HEK293 (cell line): Measurements from ENCODE around the gene SH3RF3.

Experiments used
- CTCF ChIA-PET: fragments of 350-600 bp; formaldehyde crosslinking; extraction: SDS; loops from one replicate; lab custom pipeline; 2021; ENCODE audit warnings: antibody characterized with exemption; lab: Yijun Ruan, JAX
- POLR2A ChIA-PET: fragments of 300-600 bp; formaldehyde crosslinking; extraction: SDS; loops from one replicate; lab custom pipeline; 2020; ENCODE audit warnings: antibody characterized with exemption, inconsistent platforms; lab: Yijun Ruan, JAX
- H3K27ac ChIP-seq: fragments of 200-500 bp; sonication (Bioruptor generic); 2 replicates; pipeline ENCODE4 v1.5.1; 2014; ENCODE audit warnings: low read depth, low read length, control low read depth, inconsistent platforms; ENCODE audit errors: extremely low read depth
- H3K36me3 ChIP-seq, 2 experiments: fragments of 200-500 bp in 1 of 2; sonication (Bioruptor generic) in 1 of 2; 1 replicate in 1 of 2; 2 replicates in 1 of 2; pipeline ENCODE4 v1.5.1; 2014 to 2017; ENCODE audit warnings: inconsistent platforms in 2 of 2, low read length in 2 of 2; ENCODE audit not compliant: control insufficient read depth in 2 of 2, insufficient read depth in 1 of 2
- H3K4me1 ChIP-seq: fragments of 200-500 bp; sonication (Bioruptor generic); 2 replicates; pipeline ENCODE4 v1.5.1; 2014; ENCODE audit warnings: mild to moderate bottlenecking, low read length, inconsistent platforms; ENCODE audit not compliant: control insufficient read depth, insufficient read depth
- H3K4me3 ChIP-seq: 2 replicates; pipeline ENCODE4 v1.5.1; 2011; ENCODE audit warnings: low read depth, mild to moderate bottlenecking, control low read depth, low read length, moderate library complexity
- H3K9me3 ChIP-seq: fragments of 200-500 bp; sonication (Bioruptor generic); 2 replicates; pipeline ENCODE4 v1.5.1; 2014; ENCODE audit warnings: low read depth, low read length, inconsistent platforms; ENCODE audit not compliant: control insufficient read depth, insufficient read depth
- BCL6B ChIP-seq: fragments of 450-650 bp; formaldehyde crosslinking; IDR thresholded peaks from 2 replicates; pipeline ENCODE4 v1.5.1; 2017; ENCODE audit warnings: missing biosample characterization, missing genetic modification characterization
- FEZF1 ChIP-seq: fragments of 450-650 bp; formaldehyde crosslinking; IDR thresholded peaks from 2 replicates; pipeline ENCODE4 v1.5.1; 2016; ENCODE audit warnings: missing biosample characterization, missing genetic modification characterization
- HOXD13 ChIP-seq: sonication (generic); formaldehyde crosslinking; IDR thresholded peaks from 2 replicates; pipeline ENCODE4 v1.8.0; 2022; ENCODE audit warnings: missing genetic modification reagents, borderline replicate concordance
- IKZF3 ChIP-seq: fragments of 450-650 bp; IDR thresholded peaks from 2 replicates; pipeline ENCODE4 v1.5.0; 2018; ENCODE audit warnings: missing biosample characterization, mild to moderate bottlenecking, missing genetic modification characterization, moderate library complexity
- MZF1 ChIP-seq: fragments of 450-650 bp; formaldehyde crosslinking; IDR thresholded peaks from 2 replicates; pipeline ENCODE4 v1.5.1; 2017; ENCODE audit warnings: missing biosample characterization, missing genetic modification characterization, borderline replicate concordance
- OSR2 ChIP-seq: fragments of 450-650 bp; formaldehyde crosslinking; IDR thresholded peaks from 2 replicates; pipeline ENCODE4 v1.5.1; 2016; ENCODE audit warnings: missing biosample characterization, missing genetic modification characterization
- YY2 ChIP-seq: fragments of 450-650 bp; formaldehyde crosslinking; IDR thresholded peaks from 2 replicates; pipeline ENCODE4 v1.5.1; 2016; ENCODE audit warnings: missing biosample characterization, missing genetic modification characterization
- ZFP69B ChIP-seq: fragments of 450-650 bp; formaldehyde crosslinking; IDR thresholded peaks from 2 replicates; pipeline ENCODE4 v1.5.1; 2016; ENCODE audit warnings: missing biosample characterization, missing genetic modification characterization
- ZNF184 ChIP-seq: fragments of 450-650 bp; IDR thresholded peaks from 2 replicates; pipeline ENCODE4 v1.5.1; 2018; ENCODE audit warnings: missing biosample characterization, mild to moderate bottlenecking, missing genetic modification characterization
- ZNF19 ChIP-seq: fragments of 450-650 bp; formaldehyde crosslinking; IDR thresholded peaks from 2 replicates; pipeline ENCODE4; 2016; ENCODE audit warnings: missing biosample characterization, missing genetic modification characterization, low read depth
- ZNF214 ChIP-seq: fragments of 450-650 bp; formaldehyde crosslinking; IDR thresholded peaks from 2 replicates; pipeline ENCODE4 v1.5.1; 2017; ENCODE audit warnings: missing biosample characterization, mild to moderate bottlenecking, missing genetic modification characterization, borderline replicate concordance
- ZNF280D ChIP-seq: fragments of 450-650 bp; formaldehyde crosslinking; IDR thresholded peaks from 2 replicates; pipeline ENCODE4 v1.5.1; 2016; ENCODE audit warnings: missing biosample characterization, missing genetic modification characterization
- ZNF350 ChIP-seq: fragments of 450-650 bp; formaldehyde crosslinking; IDR thresholded peaks from 2 replicates; pipeline ENCODE4 v1.5.0; 2017; ENCODE audit warnings: missing biosample characterization, mild to moderate bottlenecking, missing genetic modification characterization
- ZNF366 ChIP-seq: fragments of 450-650 bp; formaldehyde crosslinking; conservative IDR thresholded peaks from 2 replicates; pipeline ENCODE4 v1.5.1; 2016; ENCODE audit warnings: missing biosample characterization, missing genetic modification characterization
- ZNF514 ChIP-seq: fragments of 450-650 bp; formaldehyde crosslinking; IDR thresholded peaks from 2 replicates; pipeline ENCODE4 v1.5.1; 2016; ENCODE audit warnings: missing biosample characterization, missing genetic modification characterization
- ZNF549 ChIP-seq: fragments of 450-650 bp; IDR thresholded peaks from 2 replicates; pipeline ENCODE4 v1.5.1; 2018; ENCODE audit warnings: missing biosample characterization, missing genetic modification characterization, mild to moderate bottlenecking, inconsistent platforms, moderate library complexity
- ZNF654 ChIP-seq: fragments of 450-650 bp; formaldehyde crosslinking; IDR thresholded peaks from 2 replicates; pipeline ENCODE4 v1.5.1; 2016; ENCODE audit warnings: low read depth, missing biosample characterization, missing genetic modification characterization
- ZNF777 ChIP-seq: fragments of 450-650 bp; formaldehyde crosslinking; IDR thresholded peaks from 2 replicates; pipeline ENCODE4 v1.5.1; 2017; ENCODE audit warnings: missing biosample characterization, missing genetic modification characterization, borderline replicate concordance
- ZSCAN30 ChIP-seq: fragments of 450-650 bp; IDR thresholded peaks from 2 replicates; pipeline ENCODE4 v1.5.1; 2018; ENCODE audit warnings: missing biosample characterization, mild to moderate bottlenecking, missing genetic modification characterization, moderate library complexity
- ZSCAN4 ChIP-seq: fragments of 450-650 bp; formaldehyde crosslinking; IDR thresholded peaks from 2 replicates; pipeline ENCODE4 v1.5.1; 2017; ENCODE audit warnings: missing biosample characterization, missing genetic modification characterization

SH3RF3 gene

GRCh38 chr2:109352898-109353689, 224.1 kb downstream of the SH3RF3 start:
- TF ChIP-seq ZNF214 (tag by site-specific recombination) = no peak
- TF ChIP-seq ZNF19 (tag by site-specific recombination) = no peak
- TF ChIP-seq MZF1 (tag by site-specific recombination) = no peak
- TF ChIP-seq ZFP69B (tag by site-specific recombination) = no peak
- no peak for TF ChIP-seq BCL6B (tag by site-specific recombination)
- no peak for TF ChIP-seq ZSCAN4 (tag by site-specific recombination)
- TF ChIP-seq ZSCAN30 = no peak
- TF ChIP-seq FEZF1 (tag by site-specific recombination) = no peak
- no peak for TF ChIP-seq HOXD13 (CRISPR knock-in tag)
- no peak for TF ChIP-seq ZNF280D
- no peak for TF ChIP-seq YY2 (tag by site-specific recombination)
- TF ChIP-seq ZNF184 (tag by site-specific recombination) = no peak
- TF ChIP-seq ZNF549 (tag by site-specific recombination) = no peak
- TF ChIP-seq OSR2 (tag by site-specific recombination) = no peak
- TF ChIP-seq IKZF3 = no peak
- no peak for TF ChIP-seq ZNF777 (tag by site-specific recombination)
- TF ChIP-seq ZNF366 (tag by site-specific recombination) = no peak
- TF ChIP-seq ZNF654 = no peak
- TF ChIP-seq ZNF514 = no peak
- no peak for TF ChIP-seq ZNF350 (tag by site-specific recombination)
- Histone ChIP-seq H3K4me3 (no peak overlapping the region), H3K36me3 (no peaks in the 10 kb centered on the region), H3K27ac (no peak overlapping the region), H3K9me3 (no peaks in the 10 kb centered on the region), H3K4me1 (no peaks in the 10 kb centered on the region)
- CTCF ChIA-PET = no interaction called here
- POLR2A ChIA-PET = no interaction called here
